ENCODE data around the gene FAM210A. TPM values are rescaled to one million over a fixed set of nuclear protein-coding genes. Genes with fewer than 3 reads are reported as not detected.
"Not testable (repeated sequence)": the region's sequence is repeated elsewhere in the genome, so short reads cannot be mapped to it uniquely, and the experiment has no call there.

FAM210A gene
- total RNA-seq, 1 donor, result 8.6 TPM

DNA sequence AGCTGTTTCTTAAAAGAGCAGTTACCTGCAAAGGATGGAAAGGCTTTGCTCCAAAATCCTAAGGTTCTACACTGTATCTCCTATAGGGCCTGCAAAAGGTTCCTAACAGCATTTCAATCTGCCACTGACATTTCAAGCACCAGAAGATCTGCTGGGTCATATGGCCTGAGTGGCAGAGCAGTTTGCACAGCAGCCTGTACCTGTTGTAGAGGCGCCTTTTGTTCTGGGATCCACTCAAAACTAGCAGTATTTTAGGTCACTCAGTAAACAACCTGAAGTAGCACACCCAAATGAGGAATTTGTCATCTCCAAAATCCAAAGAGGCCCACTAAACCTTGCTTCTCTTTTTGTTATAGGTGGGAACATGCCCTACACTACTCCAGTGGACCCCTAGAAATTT lies 6.2 kb downstream of the FAM210A start:
- Histone ChIP-seq H3K4me3 (ENCODE audit: low read length) (no peak overlapping the region), H3K27me3 (ENCODE audit: insufficient read depth, low read length) (no peaks in the 10 kb centered on the region), H3K4me1 (ENCODE audit: insufficient read depth, low read length) (peaks cover 2% of the 10 kb centered on the region), H3K9me3 (ENCODE audit: low read depth, low read length) (no peaks in the 10 kb centered on the region)

DNA sequence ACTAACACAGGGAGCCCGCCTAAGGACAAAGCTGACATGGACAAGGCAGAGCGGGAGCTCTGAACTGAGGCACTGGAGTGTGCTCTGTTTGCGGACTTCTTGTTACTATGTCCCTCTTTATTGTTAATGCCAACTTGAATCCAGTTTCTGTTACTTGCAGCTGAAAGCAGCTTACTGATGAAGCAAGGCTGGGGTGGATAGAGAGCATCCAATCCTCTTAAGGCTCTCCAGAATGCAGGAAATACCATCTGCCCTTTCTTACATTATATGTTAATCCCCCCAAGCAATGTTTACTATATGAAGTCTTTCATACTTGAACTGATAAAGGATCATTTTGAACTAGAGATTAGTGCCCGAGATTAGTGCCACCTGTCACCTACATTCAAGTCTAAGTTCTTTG lies 9.4 kb downstream of the FAM210A start:
- H3K4me3 ChIP-seq (ENCODE audit: low read length), result no peak overlapping the region
- no peaks in the 10 kb centered on the region for H3K9me3 ChIP-seq (ENCODE audit: low read depth, low read length)
- no peaks in the 10 kb centered on the region for H3K4me1 ChIP-seq (ENCODE audit: insufficient read depth, low read length)
- H3K27me3 ChIP-seq (ENCODE audit: insufficient read depth, low read length), result no peaks in the 10 kb centered on the region

GRCh38 chr18:13715330-13715729 lies 11.0 kb downstream of the FAM210A start:
- Histone ChIP-seq H3K4me3 (ENCODE audit: low read length) (no peak overlapping the region), H3K4me1 (ENCODE audit: insufficient read depth, low read length) (no peaks in the 10 kb centered on the region), H3K9me3 (ENCODE audit: low read depth, low read length) (no peaks in the 10 kb centered on the region), H3K27me3 (ENCODE audit: insufficient read depth, low read length) (no peaks in the 10 kb centered on the region)

DNA sequence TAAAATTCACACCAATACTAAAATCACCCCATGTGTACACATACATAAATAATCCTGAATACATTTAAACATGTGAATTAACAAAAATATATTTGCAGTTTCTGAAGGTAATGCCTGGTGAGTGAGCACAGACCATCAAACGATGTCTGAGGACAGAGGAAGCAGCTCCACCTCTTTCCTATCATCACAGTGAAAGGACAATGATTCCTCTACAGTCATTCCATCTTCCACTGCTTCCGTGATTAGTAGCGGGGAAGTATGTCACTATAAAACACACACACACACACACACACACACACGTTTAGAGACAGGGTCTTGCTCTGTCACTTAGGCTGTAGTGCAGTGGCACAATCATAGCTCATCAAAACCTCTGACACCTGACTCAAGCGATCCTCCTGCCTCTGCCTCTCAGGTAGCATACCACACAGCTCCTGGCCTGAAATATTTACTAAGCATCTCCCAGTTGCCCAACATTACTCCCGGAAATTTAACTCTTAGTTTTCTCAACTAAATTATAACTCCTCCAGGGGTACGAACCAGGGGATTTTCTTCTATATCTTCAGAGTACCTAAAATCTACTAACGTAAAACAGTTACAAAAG lies 12.8 kb downstream of the FAM210A start:
- no peaks in the 10 kb centered on the region for H3K27me3 ChIP-seq (ENCODE audit: insufficient read depth, low read length)
- no peak overlapping the region for H3K4me3 ChIP-seq (ENCODE audit: low read length)
- H3K4me1 ChIP-seq (ENCODE audit: insufficient read depth, low read length), result no peaks in the 10 kb centered on the region

GRCh38 chr18:13712400-13713131 lies 13.8 kb downstream of the FAM210A start:
- Histone ChIP-seq H3K9me3 (ENCODE audit: low read depth, low read length) (no peaks in the 10 kb centered on the region), H3K4me3 (ENCODE audit: low read length) (no peak overlapping the region), H3K27me3 (ENCODE audit: insufficient read depth, low read length) (no peaks in the 10 kb centered on the region), H3K4me1 (ENCODE audit: insufficient read depth, low read length) (no peaks in the 10 kb centered on the region)

More for the DNA sequence above, 12.8 kb downstream of the FAM210A start:
- H3K9me3 ChIP-seq (ENCODE audit: low read depth, low read length), result no peaks in the 10 kb centered on the region

GRCh38 chr18:13710414-13710831 lies 15.9 kb downstream of the FAM210A start:
- Histone ChIP-seq H3K4me1 (ENCODE audit: insufficient read depth, low read length) (no peaks in the 10 kb centered on the region), H3K27me3 (ENCODE audit: insufficient read depth, low read length) (no peaks in the 10 kb centered on the region), H3K9me3 (ENCODE audit: low read depth, low read length) (peaks cover 5% of the 10 kb centered on the region), H3K4me3 (ENCODE audit: low read length) (no peak overlapping the region)

DNA sequence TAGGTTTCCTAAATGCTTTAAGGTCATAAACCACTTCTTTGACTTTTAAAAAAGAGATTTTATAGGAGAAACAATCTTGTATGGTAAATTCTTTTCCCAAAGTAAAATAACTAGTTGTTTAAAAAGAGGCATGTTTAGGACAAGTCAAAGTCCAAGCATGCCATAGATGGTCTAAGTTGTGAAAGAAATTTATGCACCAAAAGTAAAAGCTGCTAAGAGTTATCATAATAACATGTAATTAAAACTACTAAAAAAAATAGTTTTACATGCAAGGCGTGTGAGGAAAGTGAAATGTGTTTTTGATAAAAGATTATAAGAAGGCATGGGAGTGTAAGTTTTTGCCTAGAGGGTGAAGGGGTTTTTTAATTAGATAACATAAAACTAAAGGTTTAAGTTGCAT lies 22.5 kb downstream of the FAM210A start:
- H3K9me3 ChIP-seq (ENCODE audit: low read depth, low read length), result peaks cover 42% of the 10 kb centered on the region
- H3K27me3 ChIP-seq (ENCODE audit: insufficient read depth, low read length), result no peaks in the 10 kb centered on the region
- H3K4me1 ChIP-seq (ENCODE audit: insufficient read depth, low read length), result no peaks in the 10 kb centered on the region
- no peak overlapping the region for H3K4me3 ChIP-seq (ENCODE audit: low read length)

DNA sequence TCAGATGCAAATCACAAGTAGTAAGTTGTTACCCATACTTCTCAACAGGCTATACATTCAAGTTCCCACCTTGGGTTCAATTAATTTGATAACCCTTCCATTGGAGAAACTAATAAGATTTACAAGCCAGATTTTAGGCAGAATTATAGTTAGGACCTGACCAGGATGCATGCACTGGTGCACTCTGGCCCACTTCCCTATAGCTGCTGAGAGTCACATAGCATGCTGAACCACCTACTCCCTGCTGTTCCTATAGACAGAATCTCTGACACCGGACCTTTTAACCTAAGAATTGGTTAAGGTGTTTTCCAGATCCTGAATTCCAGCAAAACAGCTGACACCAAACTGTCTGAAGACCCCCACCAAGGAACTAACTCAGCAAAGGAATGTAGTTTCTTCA lies 26.2 kb downstream of the FAM210A start:
- Histone ChIP-seq H3K27me3 (ENCODE audit: insufficient read depth, low read length) (no peaks in the 10 kb centered on the region), H3K4me1 (ENCODE audit: insufficient read depth, low read length) (no peaks in the 10 kb centered on the region), H3K9me3 (ENCODE audit: low read depth, low read length) (peaks cover 37% of the 10 kb centered on the region), H3K4me3 (ENCODE audit: low read length) (no peak overlapping the region)

GRCh38 chr18:13696961-13697360 lies 29.4 kb downstream of the FAM210A start:
- Histone ChIP-seq H3K4me3 (ENCODE audit: low read length) (no peak overlapping the region), H3K9me3 (ENCODE audit: low read depth, low read length) (peaks cover 19% of the 10 kb centered on the region), H3K4me1 (ENCODE audit: insufficient read depth, low read length) (no peaks in the 10 kb centered on the region)

GRCh38 chr18:13695337-13695736 lies 31.0 kb downstream of the FAM210A start:
- H3K9me3 ChIP-seq (ENCODE audit: low read depth, low read length); H3K4me3 ChIP-seq (ENCODE audit: low read length); H3K27me3 ChIP-seq (ENCODE audit: insufficient read depth, low read length): not testable (repeated sequence)

More at GRCh38 chr18:13696961-13697360, 29.4 kb downstream of the FAM210A start:
- H3K27me3 ChIP-seq (ENCODE audit: insufficient read depth, low read length), result no peaks in the 10 kb centered on the region

DNA sequence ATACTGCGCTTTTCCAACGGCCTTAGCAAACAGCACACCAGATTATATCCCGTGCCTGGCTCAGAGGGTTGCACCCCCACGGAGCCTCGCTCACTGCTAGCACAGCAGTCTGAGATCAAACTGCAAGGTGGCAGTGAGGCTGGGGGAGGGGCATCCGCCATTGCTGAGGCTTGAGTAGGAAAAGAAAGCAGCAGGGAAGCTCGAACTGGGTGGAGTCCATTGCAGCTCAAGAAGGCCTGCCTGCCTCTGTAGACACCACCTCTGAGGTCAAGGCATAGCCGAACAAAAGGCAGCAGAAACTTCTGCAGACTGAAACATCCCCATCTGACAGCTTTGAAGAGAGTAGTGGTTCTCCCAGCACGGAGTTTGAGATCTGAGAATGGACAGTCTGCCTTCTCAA lies 36.3 kb downstream of the FAM210A start:
- H3K27me3 ChIP-seq (ENCODE audit: insufficient read depth, low read length); H3K9me3 ChIP-seq (ENCODE audit: low read depth, low read length); H3K4me1 ChIP-seq (ENCODE audit: insufficient read depth, low read length); H3K4me3 ChIP-seq (ENCODE audit: low read length): not testable (repeated sequence)

More at GRCh38 chr18:13695337-13695736, 31.0 kb downstream of the FAM210A start:
- H3K4me1 ChIP-seq (ENCODE audit: insufficient read depth, low read length), result not testable (repeated sequence)

GRCh38 chr18:13688191-13689136 lies 37.9 kb downstream of the FAM210A start:
- Histone ChIP-seq H3K9me3 (ENCODE audit: low read depth, low read length) (no peaks in the 10 kb centered on the region), H3K4me1 (ENCODE audit: insufficient read depth, low read length) (no peaks in the 10 kb centered on the region), H3K27me3 (ENCODE audit: insufficient read depth, low read length) (no peaks in the 10 kb centered on the region), H3K4me3 (ENCODE audit: low read length) (no peak overlapping the region)

- Histone ChIP-seq H3K9me3 (ENCODE audit: low read depth, low read length) (no peaks in the 10 kb centered on the region), H3K4me1 (ENCODE audit: insufficient read depth, low read length) (no peaks in the 10 kb centered on the region), H3K27me3 (ENCODE audit: insufficient read depth, low read length) (no peaks in the 10 kb centered on the region), H3K4me3 (ENCODE audit: low read length) (no peak overlapping the region)
Observed at GRCh38 chr18:13684546-13684945, 41.8 kb downstream of the FAM210A start.

- Histone ChIP-seq H3K27me3 (ENCODE audit: insufficient read depth, low read length) (no peaks in the 10 kb centered on the region), H3K4me3 (ENCODE audit: low read length) (no peak overlapping the region), H3K4me1 (ENCODE audit: insufficient read depth, low read length) (no peaks in the 10 kb centered on the region), H3K9me3 (ENCODE audit: low read depth, low read length) (no peaks in the 10 kb centered on the region)
Observed at GRCh38 chr18:13681701-13682100, 44.7 kb downstream of the FAM210A start.

DNA sequence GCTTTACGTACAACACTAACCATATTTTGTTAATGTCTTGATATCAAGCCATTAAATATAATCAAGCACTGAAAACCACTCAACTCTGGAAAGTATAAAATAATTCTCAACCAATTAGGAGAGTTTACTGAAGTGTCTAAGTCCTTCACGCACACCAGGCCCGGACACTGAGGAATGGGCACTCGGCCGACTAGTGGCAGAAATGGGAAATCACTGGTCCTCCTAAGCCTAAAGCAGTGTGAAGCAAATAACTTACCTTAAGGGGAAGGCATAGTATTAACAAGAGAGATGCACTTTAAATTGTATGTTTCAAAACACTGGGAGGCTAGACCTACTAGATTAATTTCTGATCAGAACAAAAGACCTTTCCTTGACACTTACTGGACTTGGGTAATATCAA lies 45.7 kb downstream of the FAM210A start:
- Histone ChIP-seq H3K4me1 (ENCODE audit: insufficient read depth, low read length) (no peaks in the 10 kb centered on the region), H3K4me3 (ENCODE audit: low read length) (no peak overlapping the region), H3K27me3 (ENCODE audit: insufficient read depth, low read length) (no peaks in the 10 kb centered on the region), H3K9me3 (ENCODE audit: low read depth, low read length) (no peaks in the 10 kb centered on the region)
